C4-2B (cell line): ENCODE measurements around the gene OR52J3.
"Not testable (repeated sequence)": the region's sequence is repeated elsewhere in the genome, so short reads cannot be mapped to it uniquely, and the experiment has no call there.

Experiments
- H3K27ac ChIP-seq: fragments of 450-650 bp; 2 replicates; pipeline ENCODE4 v1.5.1; 2017
- CTCF ChIP-seq: fragments of 450-650 bp; conservative IDR thresholded peaks from 2 replicates; pipeline ENCODE4 v1.5.1; 2017; ENCODE audit warnings: mild to moderate bottlenecking
- ZFX ChIP-seq: fragments of 450-650 bp; IDR thresholded peaks from 2 replicates; pipeline ENCODE4 v1.6.1; 2017

Gene OR52J3

GRCh38 chr11:5037926-5038325 lies 8.4 kb upstream of the OR52J3 start:
- no peak for TF ChIP-seq ZFX

GRCh38 chr11:5038341-5038740 lies 8.0 kb upstream of the OR52J3 start:
- H3K27ac ChIP-seq: no peak overlapping the region
- TF ChIP-seq CTCF (no peak), ZFX (no peak)

More at GRCh38 chr11:5037926-5038325, 8.4 kb upstream of the OR52J3 start:
- no peak overlapping the region for H3K27ac ChIP-seq

- no peak overlapping the region for H3K27ac ChIP-seq
- TF ChIP-seq ZFX (no peak), CTCF (no peak)
Observed at GRCh38 chr11:5040876-5041275, 5.5 kb upstream of the OR52J3 start.

- H3K27ac ChIP-seq: no peak overlapping the region
- TF ChIP-seq ZFX (no peak), CTCF (no peak)
Observed at GRCh38 chr11:5042091-5042490, 4.2 kb upstream of the OR52J3 start.

GRCh38 chr11:5043380-5043779 lies 2.9 kb upstream of the OR52J3 start:
- no peak overlapping the region for H3K27ac ChIP-seq
- TF ChIP-seq ZFX: no peak

GRCh38 chr11:5046754-5047330 lies 516 bp downstream of the OR52J3 start:
- H3K27ac ChIP-seq: no peak overlapping the region
- no peak for TF ChIP-seq ZFX
- TF ChIP-seq CTCF: no peak

GRCh38 chr11:5058679-5059078 lies 12.4 kb downstream of the OR52J3 start:
- not testable (repeated sequence) for H3K27ac ChIP-seq

- TF ChIP-seq ZFX: no peak
- TF ChIP-seq CTCF: no peak
- no peak within 1 kb of the TSS for H3K27ac ChIP-seq
Observed at GRCh38 chr11:5059391-5059790, 13.1 kb downstream of the OR52J3 start, which contains the start of gene OR52E2. Gene OR52E2, minus strand, starts transcription at chr11:5059627. Its CDS starts 0 bp downstream, at chr11:5059627.

- TF ChIP-seq ZFX: no peak
- TF ChIP-seq CTCF: no peak
- no peak overlapping the region for H3K27ac ChIP-seq
Observed at GRCh38 chr11:5065027-5065426, 18.7 kb downstream of the OR52J3 start.
